ENCODE measurements around the gene ADORA1. TPM values are rescaled to one million over a fixed set of nuclear protein-coding genes. Genes with fewer than 3 reads are reported as not detected.

The ADORA1 gene
- total and polyA plus RNA-seq, 4 donors = 0.33 to 1.1 (median 0.37) TPM

DNA sequence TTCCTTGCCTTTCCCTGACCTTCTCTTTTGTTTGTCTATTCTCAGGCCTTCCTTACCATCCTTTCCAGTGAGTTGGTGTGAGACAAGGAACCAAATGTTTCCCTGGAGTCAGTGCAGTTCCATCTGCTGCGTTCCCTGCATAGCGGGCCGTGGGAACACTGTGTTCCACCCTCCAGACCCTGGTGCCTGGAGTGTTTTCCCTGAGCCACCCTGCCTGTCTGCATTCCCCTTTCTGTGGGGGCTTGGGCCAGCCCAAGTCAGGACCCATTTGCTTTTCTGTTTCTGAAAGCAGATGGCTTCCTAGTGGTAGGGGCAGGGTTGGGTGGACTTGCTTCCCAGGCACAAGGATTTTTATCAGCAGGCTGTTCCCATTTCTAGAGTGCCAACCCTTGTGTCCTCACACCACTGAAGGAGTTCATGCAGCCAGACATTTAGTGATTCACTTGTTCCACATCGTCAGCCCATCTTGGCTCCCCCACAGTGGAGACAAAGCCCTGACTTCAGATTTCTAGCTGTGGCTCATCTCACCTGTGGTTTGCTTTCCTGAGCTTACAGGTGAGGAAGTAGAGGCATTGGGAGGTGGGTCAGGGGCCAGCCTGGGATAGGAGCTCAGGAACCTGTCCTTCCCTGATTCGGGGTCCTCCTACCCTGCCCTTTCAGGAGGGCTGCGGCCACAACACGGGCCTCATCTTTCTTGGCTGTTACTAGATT, 27.6 kb upstream of the ADORA1 start:
- no peak for DNase-seq (ENCODE audit: low spot score)
- H3K27ac ChIP-seq (ENCODE audit: low read depth in 1 of 2, low read length in 2 of 2) = no peak overlapping the region

DNA sequence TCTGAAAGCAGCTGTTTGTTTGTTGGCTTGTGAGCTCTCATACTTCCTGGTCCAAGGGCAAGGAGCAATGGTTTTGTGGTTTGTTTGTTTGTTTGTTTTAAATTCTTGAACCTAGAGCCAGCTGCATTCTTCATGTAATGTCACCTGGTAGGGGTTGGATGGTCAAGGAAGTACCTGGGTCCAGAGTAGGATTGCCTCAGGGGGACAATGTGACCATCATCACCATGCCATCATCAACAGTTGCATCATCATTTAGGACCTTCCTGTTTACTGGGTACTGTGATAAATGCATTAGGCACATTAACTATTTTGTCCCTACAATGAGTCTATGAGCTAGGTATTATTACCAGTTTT, 27.0 kb upstream of the ADORA1 start:
- no peaks in the 10 kb centered on the region for H3K36me3 ChIP-seq (ENCODE audit: control insufficient read depth in 4 of 4, insufficient read depth in 3 of 4, low read depth in 1 of 4, low read length in 3 of 4)
- peaks cover 0 to 8% (median 0%) of the 10 kb centered on the region in 4 donors for H3K9me3 ChIP-seq (ENCODE audit: control insufficient read depth in 4 of 4, low read length in 3 of 4)
- TF ChIP-seq, protein P1, sequence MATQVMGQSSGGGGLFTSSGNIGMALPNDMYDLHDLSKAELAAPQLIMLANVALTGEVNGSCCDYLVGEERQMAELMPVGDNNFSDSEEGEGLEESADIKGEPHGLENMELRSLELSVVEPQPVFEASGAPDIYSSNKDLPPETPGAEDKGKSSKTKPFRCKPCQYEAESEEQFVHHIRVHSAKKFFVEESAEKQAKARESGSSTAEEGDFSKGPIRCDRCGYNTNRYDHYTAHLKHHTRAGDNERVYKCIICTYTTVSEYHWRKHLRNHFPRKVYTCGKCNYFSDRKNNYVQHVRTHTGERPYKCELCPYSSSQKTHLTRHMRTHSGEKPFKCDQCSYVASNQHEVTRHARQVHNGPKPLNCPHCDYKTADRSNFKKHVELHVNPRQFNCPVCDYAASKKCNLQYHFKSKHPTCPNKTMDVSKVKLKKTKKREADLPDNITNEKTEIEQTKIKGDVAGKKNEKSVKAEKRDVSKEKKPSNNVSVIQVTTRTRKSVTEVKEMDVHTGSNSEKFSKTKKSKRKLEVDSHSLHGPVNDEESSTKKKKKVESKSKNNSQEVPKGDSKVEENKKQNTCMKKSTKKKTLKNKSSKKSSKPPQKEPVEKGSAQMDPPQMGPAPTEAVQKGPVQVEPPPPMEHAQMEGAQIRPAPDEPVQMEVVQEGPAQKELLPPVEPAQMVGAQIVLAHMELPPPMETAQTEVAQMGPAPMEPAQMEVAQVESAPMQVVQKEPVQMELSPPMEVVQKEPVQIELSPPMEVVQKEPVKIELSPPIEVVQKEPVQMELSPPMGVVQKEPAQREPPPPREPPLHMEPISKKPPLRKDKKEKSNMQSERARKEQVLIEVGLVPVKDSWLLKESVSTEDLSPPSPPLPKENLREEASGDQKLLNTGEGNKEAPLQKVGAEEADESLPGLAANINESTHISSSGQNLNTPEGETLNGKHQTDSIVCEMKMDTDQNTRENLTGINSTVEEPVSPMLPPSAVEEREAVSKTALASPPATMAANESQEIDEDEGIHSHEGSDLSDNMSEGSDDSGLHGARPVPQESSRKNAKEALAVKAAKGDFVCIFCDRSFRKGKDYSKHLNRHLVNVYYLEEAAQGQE (IDR thresholded peaks at IDR 0.05) = no peak
- TF ChIP-seq RXRA (IDR thresholded peaks at IDR 0.05) (no peak), EGR1 (IDR thresholded peaks at IDR 0.05; ENCODE audit: low read depth in 2 of 2) (no peak), RAD21 (IDR thresholded peaks at IDR 0.05) (no peak), GABPA (IDR thresholded peaks at IDR 0.05 in 1 of 2, conservative IDR thresholded peaks at IDR 0.05 in 1 of 2) (no peak), FOXA2 (IDR thresholded peaks at IDR 0.05) (no peak), TAF1 (conservative IDR thresholded peaks at IDR 0.05) (no peak), SP1 (IDR thresholded peaks at IDR 0.05) (no peak), YY1 (IDR thresholded peaks at IDR 0.05) (no peak)
- TF ChIP-seq, protein P2, sequence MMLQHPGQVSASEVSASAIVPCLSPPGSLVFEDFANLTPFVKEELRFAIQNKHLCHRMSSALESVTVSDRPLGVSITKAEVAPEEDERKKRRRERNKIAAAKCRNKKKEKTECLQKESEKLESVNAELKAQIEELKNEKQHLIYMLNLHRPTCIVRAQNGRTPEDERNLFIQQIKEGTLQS (IDR thresholded peaks at IDR 0.05) = no peak
- TF ChIP-seq, protein P3, sequence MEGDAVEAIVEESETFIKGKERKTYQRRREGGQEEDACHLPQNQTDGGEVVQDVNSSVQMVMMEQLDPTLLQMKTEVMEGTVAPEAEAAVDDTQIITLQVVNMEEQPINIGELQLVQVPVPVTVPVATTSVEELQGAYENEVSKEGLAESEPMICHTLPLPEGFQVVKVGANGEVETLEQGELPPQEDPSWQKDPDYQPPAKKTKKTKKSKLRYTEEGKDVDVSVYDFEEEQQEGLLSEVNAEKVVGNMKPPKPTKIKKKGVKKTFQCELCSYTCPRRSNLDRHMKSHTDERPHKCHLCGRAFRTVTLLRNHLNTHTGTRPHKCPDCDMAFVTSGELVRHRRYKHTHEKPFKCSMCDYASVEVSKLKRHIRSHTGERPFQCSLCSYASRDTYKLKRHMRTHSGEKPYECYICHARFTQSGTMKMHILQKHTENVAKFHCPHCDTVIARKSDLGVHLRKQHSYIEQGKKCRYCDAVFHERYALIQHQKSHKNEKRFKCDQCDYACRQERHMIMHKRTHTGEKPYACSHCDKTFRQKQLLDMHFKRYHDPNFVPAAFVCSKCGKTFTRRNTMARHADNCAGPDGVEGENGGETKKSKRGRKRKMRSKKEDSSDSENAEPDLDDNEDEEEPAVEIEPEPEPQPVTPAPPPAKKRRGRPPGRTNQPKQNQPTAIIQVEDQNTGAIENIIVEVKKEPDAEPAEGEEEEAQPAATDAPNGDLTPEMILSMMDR (IDR thresholded peaks at IDR 0.05; ENCODE audit: low read depth, low read length, missing input control) = no peak
- TF ChIP-seq, protein P4, sequence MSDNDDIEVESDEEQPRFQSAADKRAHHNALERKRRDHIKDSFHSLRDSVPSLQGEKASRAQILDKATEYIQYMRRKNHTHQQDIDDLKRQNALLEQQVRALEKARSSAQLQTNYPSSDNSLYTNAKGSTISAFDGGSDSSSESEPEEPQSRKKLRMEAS (IDR thresholded peaks at IDR 0.05) = no peak
- peaks cover 0 to 10% (median 4%) of the 10 kb centered on the region in 4 donors for H3K4me1 ChIP-seq (ENCODE audit: control insufficient read depth in 4 of 4, insufficient read depth in 4 of 4, low read length in 3 of 4)
- no peak overlapping the region for H3K27ac ChIP-seq (ENCODE audit: low read depth in 1 of 2, low read length in 2 of 2)
- DNase-seq (ENCODE audit: low spot score) = no peak
- no peak overlapping the region for H3K4me3 ChIP-seq (ENCODE audit: low read depth in 1 of 3, low read length in 3 of 3)
- H3K9ac ChIP-seq (ENCODE audit: low read depth in 1 of 2, low read length in 2 of 2) = no peak overlapping the region
- no peaks in the 10 kb centered on the region for H3K27me3 ChIP-seq (ENCODE audit: control insufficient read depth in 4 of 4, insufficient read depth in 4 of 4, low read length in 3 of 4)

More for the DNA sequence above, 27.6 kb upstream of the ADORA1 start:
- WGBS = 94% methylated on average over 7 of the region's 7 CpGs
- Histone ChIP-seq H3K9ac (ENCODE audit: low read depth in 1 of 2, low read length in 2 of 2) (no peak overlapping the region), H3K27me3 (ENCODE audit: control insufficient read depth in 4 of 4, insufficient read depth in 4 of 4, low read length in 3 of 4) (no peaks in the 10 kb centered on the region), H3K4me3 (ENCODE audit: low read depth in 1 of 3, low read length in 3 of 3) (no peak overlapping the region), H3K9me3 (ENCODE audit: control insufficient read depth in 4 of 4, low read length in 3 of 4) (peaks cover 0 to 12% (median 4%) of the 10 kb centered on the region in 4 donors), H3K36me3 (ENCODE audit: control insufficient read depth in 4 of 4, insufficient read depth in 3 of 4, low read depth in 1 of 4, low read length in 3 of 4) (no peaks in the 10 kb centered on the region), H3K4me1 (ENCODE audit: control insufficient read depth in 4 of 4, insufficient read depth in 4 of 4, low read length in 3 of 4) (peaks cover 0 to 10% (median 4%) of the 10 kb centered on the region in 4 donors)
- TF ChIP-seq EGR1 (IDR thresholded peaks at IDR 0.05; ENCODE audit: low read depth in 2 of 2) = no peak
- TF ChIP-seq TAF1 (conservative IDR thresholded peaks at IDR 0.05) = no peak
- TF ChIP-seq RAD21 (IDR thresholded peaks at IDR 0.05) = no peak
- no peak for TF ChIP-seq JUND (IDR thresholded peaks at IDR 0.05)
